ENCODE results near the gene KCP.
A peak's percentile ranks its signal among the peaks of the same experiment; 100 is the strongest.

Gene KCP

DNA sequence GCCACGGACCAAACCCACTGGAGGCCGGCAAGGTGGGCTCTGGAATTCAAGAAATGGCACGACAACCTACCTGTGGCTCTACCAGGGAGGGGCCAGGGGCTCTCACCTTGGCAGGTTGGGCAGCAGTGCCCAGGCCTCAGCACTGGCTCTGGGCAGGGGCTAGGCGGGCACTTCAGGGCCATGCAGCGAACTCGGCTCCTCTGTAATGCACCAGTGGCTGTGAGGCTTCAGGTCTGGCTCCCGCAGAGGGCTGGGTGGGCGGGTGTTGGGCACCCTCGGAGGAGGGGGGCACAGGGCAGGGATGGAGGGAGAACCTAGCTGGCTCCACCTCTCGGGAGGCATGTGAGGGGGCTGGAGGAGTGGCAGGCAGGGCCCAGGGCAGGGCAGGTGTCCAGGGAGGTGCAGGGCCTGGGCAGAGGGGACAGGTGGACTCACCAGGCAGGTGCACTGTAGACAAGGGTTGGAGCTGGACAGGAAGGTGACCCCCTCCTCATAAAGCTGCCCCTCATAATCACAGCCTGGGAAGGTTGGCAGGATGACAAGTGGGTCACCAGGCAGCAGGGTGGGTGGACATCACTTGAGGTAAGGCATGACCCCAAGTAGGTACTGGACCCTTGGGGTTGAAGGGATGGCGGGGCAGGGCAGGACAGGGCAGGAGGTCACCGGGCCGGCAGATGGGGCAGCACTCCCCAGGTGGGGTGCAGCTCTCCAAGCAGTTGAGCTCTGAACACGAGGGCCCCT lies 6.7 kb downstream of the KCP start:
- no peaks in the 10 kb centered on the region for H3K27me3 ChIP-seq (ENCODE audit: low read depth, low read length)
- TF ChIP-seq, protein P1, sequence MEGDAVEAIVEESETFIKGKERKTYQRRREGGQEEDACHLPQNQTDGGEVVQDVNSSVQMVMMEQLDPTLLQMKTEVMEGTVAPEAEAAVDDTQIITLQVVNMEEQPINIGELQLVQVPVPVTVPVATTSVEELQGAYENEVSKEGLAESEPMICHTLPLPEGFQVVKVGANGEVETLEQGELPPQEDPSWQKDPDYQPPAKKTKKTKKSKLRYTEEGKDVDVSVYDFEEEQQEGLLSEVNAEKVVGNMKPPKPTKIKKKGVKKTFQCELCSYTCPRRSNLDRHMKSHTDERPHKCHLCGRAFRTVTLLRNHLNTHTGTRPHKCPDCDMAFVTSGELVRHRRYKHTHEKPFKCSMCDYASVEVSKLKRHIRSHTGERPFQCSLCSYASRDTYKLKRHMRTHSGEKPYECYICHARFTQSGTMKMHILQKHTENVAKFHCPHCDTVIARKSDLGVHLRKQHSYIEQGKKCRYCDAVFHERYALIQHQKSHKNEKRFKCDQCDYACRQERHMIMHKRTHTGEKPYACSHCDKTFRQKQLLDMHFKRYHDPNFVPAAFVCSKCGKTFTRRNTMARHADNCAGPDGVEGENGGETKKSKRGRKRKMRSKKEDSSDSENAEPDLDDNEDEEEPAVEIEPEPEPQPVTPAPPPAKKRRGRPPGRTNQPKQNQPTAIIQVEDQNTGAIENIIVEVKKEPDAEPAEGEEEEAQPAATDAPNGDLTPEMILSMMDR (IDR thresholded peaks at IDR 0.05; ENCODE audit: low read depth, low read length) = no peak
- TF ChIP-seq EZH2phosphoT487 (IDR thresholded peaks at IDR 0.05; ENCODE audit: low read depth) = no peak
- H3K36me3 ChIP-seq (replicated peaks; ENCODE audit: low read depth, low read length) = no peaks in the 10 kb centered on the region
- H3K4me2 ChIP-seq (ENCODE audit: low read length) = peak overlapping the region; percentile 82
- peak overlapping the region; percentile 67 for H3K4me3 ChIP-seq (ENCODE audit: low read length)
- no peaks in the 10 kb centered on the region for H3K79me2 ChIP-seq (ENCODE audit: low read length)
- peak overlapping the region; percentile 91 for H2AFZ ChIP-seq (ENCODE audit: low read depth, low read length)
- H3K27ac ChIP-seq (ENCODE audit: low read length) = no peak overlapping the region
- peak overlapping the region; percentile 65; the same call in 1 of the 2 replicates for H3K9ac ChIP-seq (ENCODE audit: low read length)
- H3K9me3 ChIP-seq (ENCODE audit: insufficient read depth, low read length) = peaks cover 9% of the 10 kb centered on the region; the same call in 1 of the 2 replicates
- no peaks in the 10 kb centered on the region for H4K20me1 ChIP-seq (ENCODE audit: insufficient read depth, low read length)
- H3K4me1 ChIP-seq (ENCODE audit: low read length) = peaks cover 14% of the 10 kb centered on the region

DNA sequence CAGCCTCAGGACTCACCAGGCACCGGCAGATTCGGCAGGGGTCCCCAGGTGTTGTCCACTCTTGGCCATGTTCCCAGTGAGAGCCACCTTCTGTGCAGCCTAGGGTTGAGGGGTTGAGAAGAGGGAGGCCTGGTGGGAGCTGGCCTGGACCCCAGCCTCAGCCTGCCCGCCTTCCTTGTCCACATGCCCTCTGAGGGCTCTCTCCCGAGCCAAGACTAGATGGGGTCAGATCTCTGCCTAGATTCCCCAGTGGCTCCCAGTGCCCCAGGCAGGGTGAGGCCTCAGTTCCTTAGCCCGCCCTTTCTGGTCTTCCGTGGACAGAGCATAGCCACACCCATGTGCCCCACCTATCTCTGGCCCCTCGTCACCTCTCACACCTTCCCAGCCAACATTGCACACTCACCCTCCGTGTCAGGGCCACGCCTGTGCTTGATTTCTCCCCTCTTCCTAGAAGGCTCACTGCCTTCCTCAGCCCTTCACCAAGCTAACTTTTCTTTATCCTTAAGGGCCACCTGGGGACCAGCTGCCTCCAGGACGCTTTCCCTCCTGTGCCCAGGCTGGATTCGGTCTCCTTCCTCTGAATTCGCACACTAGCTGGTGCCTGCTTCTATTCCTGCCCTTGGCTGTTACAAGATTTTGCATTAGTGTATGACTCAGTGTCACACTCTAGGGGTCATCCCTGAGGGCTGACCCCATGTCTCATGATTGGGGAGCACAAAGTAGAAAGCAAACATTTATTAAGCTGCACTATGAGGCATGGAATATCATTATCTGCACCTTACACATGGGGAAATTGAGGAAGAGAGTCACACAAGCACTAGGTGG lies 7.5 kb downstream of the KCP start:
- Histone ChIP-seq H3K4me1 (ENCODE audit: low read length) (peaks cover 14% of the 10 kb centered on the region), H3K27ac (ENCODE audit: low read length) (no peak overlapping the region), H3K79me2 (ENCODE audit: low read length) (no peaks in the 10 kb centered on the region), H3K36me3 (replicated peaks; ENCODE audit: low read depth, low read length) (no peaks in the 10 kb centered on the region), H3K9me3 (ENCODE audit: insufficient read depth, low read length) (peaks cover 9% of the 10 kb centered on the region; the same call in 1 of the 2 replicates), H3K9ac (ENCODE audit: low read length) (no peak overlapping the region), H3K27me3 (ENCODE audit: low read depth, low read length) (no peaks in the 10 kb centered on the region), H4K20me1 (ENCODE audit: insufficient read depth, low read length) (no peaks in the 10 kb centered on the region), H3K4me2 (ENCODE audit: low read length) (no peak overlapping the region), H2AFZ (ENCODE audit: low read depth, low read length) (no peak overlapping the region), H3K4me3 (ENCODE audit: low read length) (no peak overlapping the region)
- TF ChIP-seq, protein P1 (IDR thresholded peaks at IDR 0.05; ENCODE audit: low read depth, low read length) = no peak
- TF ChIP-seq EZH2phosphoT487 (IDR thresholded peaks at IDR 0.05; ENCODE audit: low read depth) = no peak

DNA sequence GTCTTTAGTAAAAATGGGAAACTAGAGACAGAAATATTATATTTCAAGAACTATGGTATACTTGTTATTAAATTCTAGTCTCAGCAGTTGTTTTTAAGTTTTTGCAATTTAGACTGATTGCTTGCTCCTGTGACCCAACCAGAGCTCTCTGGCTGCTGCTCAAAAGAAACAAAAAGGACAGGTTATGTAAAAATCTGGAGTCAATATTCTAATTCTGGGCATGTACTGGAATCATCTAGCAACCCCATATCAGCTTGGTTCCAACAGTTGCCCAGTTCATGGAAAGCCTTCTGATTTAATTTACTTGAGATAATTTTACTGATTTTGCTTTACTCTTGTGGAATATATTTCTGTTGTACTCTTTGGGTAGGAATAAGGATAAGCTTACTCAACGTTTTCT lies 10.3 kb downstream of the KCP start:
- Histone ChIP-seq H3K9ac (ENCODE audit: low read length) (no peak overlapping the region), H3K27me3 (ENCODE audit: low read depth, low read length) (no peaks in the 10 kb centered on the region), H3K79me2 (ENCODE audit: low read length) (no peaks in the 10 kb centered on the region), H4K20me1 (ENCODE audit: insufficient read depth, low read length) (no peaks in the 10 kb centered on the region), H2AFZ (ENCODE audit: low read depth, low read length) (no peak overlapping the region), H3K27ac (ENCODE audit: low read length) (no peak overlapping the region), H3K4me2 (ENCODE audit: low read length) (no peak overlapping the region), H3K4me1 (ENCODE audit: low read length) (peaks cover 14% of the 10 kb centered on the region), H3K9me3 (ENCODE audit: insufficient read depth, low read length) (peaks cover 9% of the 10 kb centered on the region; the same call in 1 of the 2 replicates), H3K36me3 (replicated peaks; ENCODE audit: low read depth, low read length) (no peaks in the 10 kb centered on the region), H3K4me3 (ENCODE audit: low read length) (no peak overlapping the region)
- no peak for TF ChIP-seq EZH2phosphoT487 (IDR thresholded peaks at IDR 0.05; ENCODE audit: low read depth)
- TF ChIP-seq, protein P1 (IDR thresholded peaks at IDR 0.05; ENCODE audit: low read depth, low read length) = no peak

DNA sequence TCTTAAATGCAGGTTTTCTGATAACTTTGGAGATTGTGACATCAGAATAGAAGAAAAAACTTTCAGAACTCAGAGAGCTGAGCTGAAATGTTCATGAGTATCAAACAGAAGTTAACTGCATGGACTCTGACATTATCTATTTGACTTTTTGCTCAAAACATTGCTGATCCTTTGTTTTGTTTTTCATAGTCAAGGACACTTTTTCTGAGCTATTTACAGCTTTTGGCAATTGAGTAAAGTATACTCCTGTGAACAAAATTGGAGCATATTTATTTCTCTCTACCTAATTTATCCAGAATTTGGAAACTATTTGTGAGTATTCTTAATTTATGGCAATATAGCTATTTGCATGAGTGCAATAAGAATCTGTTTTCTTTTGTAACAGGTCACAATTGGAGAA lies 11.1 kb downstream of the KCP start:
- Histone ChIP-seq H3K4me2 (ENCODE audit: low read length) (no peak overlapping the region), H3K36me3 (replicated peaks; ENCODE audit: low read depth, low read length) (no peaks in the 10 kb centered on the region), H4K20me1 (ENCODE audit: insufficient read depth, low read length) (no peaks in the 10 kb centered on the region), H3K9ac (ENCODE audit: low read length) (no peak overlapping the region), H3K27ac (ENCODE audit: low read length) (no peak overlapping the region), H3K4me3 (ENCODE audit: low read length) (no peak overlapping the region), H3K79me2 (ENCODE audit: low read length) (no peaks in the 10 kb centered on the region), H3K4me1 (ENCODE audit: low read length) (peaks cover 6% of the 10 kb centered on the region), H2AFZ (ENCODE audit: low read depth, low read length) (no peak overlapping the region), H3K27me3 (ENCODE audit: low read depth, low read length) (no peaks in the 10 kb centered on the region), H3K9me3 (ENCODE audit: insufficient read depth, low read length) (peaks cover 9% of the 10 kb centered on the region; the same call in 1 of the 2 replicates)
- TF ChIP-seq, protein P1 (IDR thresholded peaks at IDR 0.05; ENCODE audit: low read depth, low read length) = no peak
- no peak for TF ChIP-seq EZH2phosphoT487 (IDR thresholded peaks at IDR 0.05; ENCODE audit: low read depth)

Data from OCI-LY3 (cell line).